Hepatocyte (in vitro differentiated cells): ENCODE results near the gene DESI1. TPM values are rescaled to one million over a fixed set of nuclear protein-coding genes. Genes with fewer than 3 reads are reported as not detected.
A peak's percentile ranks its signal among the peaks of the same experiment; 100 is the strongest.

Source experiments
- DNase-seq: peaks from one replicate; pipeline ENCODE4 v3.0.0-alpha.2; 2016; ENCODE audit warnings: low spot score
- H2AFZ ChIP-seq: fragments of 200-600 bp; sonication (generic); 2 replicates; pipeline ENCODE4 v1.6.0; 2016; ENCODE audit warnings: antibody characterized with exemption, mild to moderate bottlenecking
- H3K27ac ChIP-seq: fragments of 200-600 bp; sonication (generic); 2 replicates; pipeline ENCODE4 v1.5.1; 2016; ENCODE audit warnings: mild to moderate bottlenecking
- H3K27me3 ChIP-seq: fragments of 200-600 bp; sonication (generic); 2 replicates; pipeline ENCODE4 v1.6.1; 2016
- H3K36me3 ChIP-seq: fragments of 200-600 bp; sonication (generic); replicated peaks from 2 replicates; pipeline ENCODE4 v1.5.1; 2016; ENCODE audit warnings: low read depth; ENCODE audit not compliant: insufficient read depth
- H3K4me1 ChIP-seq: fragments of 200-600 bp; sonication (generic); 2 replicates; pipeline ENCODE4 v1.5.1; 2016; ENCODE audit warnings: mild to moderate bottlenecking, moderate library complexity; ENCODE audit not compliant: insufficient read depth
- H3K4me2 ChIP-seq: fragments of 200-600 bp; sonication (generic); 2 replicates; pipeline ENCODE4 v1.6.0; 2016
- H3K4me3 ChIP-seq: fragments of 200-600 bp; sonication (generic); 2 replicates; pipeline ENCODE4 v1.5.1; 2016; ENCODE audit warnings: mild to moderate bottlenecking
- H3K79me2 ChIP-seq: fragments of 200-600 bp; sonication (generic); 2 replicates; pipeline ENCODE4 v1.6.0; 2017; ENCODE audit warnings: mild to moderate bottlenecking
- H3K9me2 ChIP-seq: fragments of 200-600 bp; sonication (generic); replicated peaks from 2 replicates; pipeline ENCODE4 v1.6.0; 2017; ENCODE audit warnings: mild to moderate bottlenecking; ENCODE audit not compliant: insufficient read depth
- H3K9me3 ChIP-seq: fragments of 200-600 bp; sonication (generic); 2 replicates; pipeline ENCODE4 v1.5.1; 2016; ENCODE audit warnings: low read depth, mild to moderate bottlenecking
- H4K20me1 ChIP-seq: fragments of 200-600 bp; sonication (generic); 2 replicates; pipeline ENCODE4 v1.6.0; 2016; ENCODE audit warnings: mild to moderate bottlenecking; ENCODE audit not compliant: insufficient read depth, poor library complexity, severe bottlenecking
- EZH2 ChIP-seq: fragments of 200-600 bp; sonication (generic); IDR thresholded peaks from 2 replicates; pipeline ENCODE4 v1.6.1; 2016; ENCODE audit warnings: antibody characterized with exemption, mild to moderate bottlenecking, borderline replicate concordance
- EZH2phosphoT487 ChIP-seq: fragments of 200-600 bp; sonication (generic); IDR thresholded peaks from one replicate; pipeline ENCODE4 v1.6.1; 2018; ENCODE audit warnings: antibody characterized with exemption, mild to moderate bottlenecking, low read depth, moderate library complexity; ENCODE audit not compliant: unreplicated experiment, severe bottlenecking
- WGBS: methylation state at CpG from one replicate; pipeline ENCODE4 v1.1.6; 2016; ENCODE audit warnings: low lambda C conversion rate; ENCODE audit errors: missing lambda C conversion rate; 5-methylcytosine and 5-hydroxymethylcytosine counted together
- polyA plus RNA-seq: library from polyadenylated mRNA; unstranded; fragments of >200 nt; fragmentation: Nextera tagmentation; extraction: Ambion mirVana; gene quantifications from 2 replicates; pipeline ENCODE4 v1.2.1, GENCODE V29; 2016
- total RNA-seq: library from RNA; depleted of rRNA; stranded (reverse); fragments of >200 nt; gene quantifications from 2 replicates; pipeline ENCODE4 v1.2.3, GENCODE V29; 2014
- TF ChIP-seq, protein P1 (sequence below): fragments of 200-600 bp; sonication (generic); IDR thresholded peaks from 2 replicates; pipeline ENCODE4 v1.5.1; 2016; ENCODE audit warnings: antibody characterized with exemption, mild to moderate bottlenecking; ENCODE audit not compliant: poor library complexity

Gene DESI1
- total RNA-seq (29.0 and 32.1 TPM in 2 replicates), polyA plus RNA-seq (31.2 and 32.5 TPM in 2 replicates)

DNA sequence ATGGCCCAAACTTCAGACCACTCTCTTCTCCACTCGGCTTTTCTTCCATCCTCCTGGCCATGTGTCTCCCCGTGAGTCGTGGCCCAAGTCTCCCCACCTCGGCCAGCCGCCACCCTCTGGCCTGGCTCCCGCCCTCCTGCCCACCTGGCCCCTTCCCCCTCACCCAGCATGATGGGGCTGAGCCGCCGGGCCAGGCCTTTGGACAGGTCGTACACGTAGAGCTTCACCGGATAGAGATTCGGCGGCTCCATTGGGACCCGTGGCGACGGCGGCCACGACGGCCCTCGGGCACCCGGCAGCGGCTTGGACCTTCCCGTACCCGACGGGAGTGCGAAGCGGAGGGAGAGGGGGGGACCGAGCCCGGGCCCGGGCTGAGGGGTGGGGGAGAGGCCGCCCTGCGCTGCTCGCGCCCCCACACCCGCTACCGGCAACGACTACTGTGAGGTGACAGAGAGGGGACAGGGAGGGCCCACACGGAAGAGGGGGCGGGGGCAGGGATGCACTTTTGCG is at the start of gene DESI1:
TSS of gene DESI1 (minus strand) at position 455 of the 510 bp plus-strand sequence. CDS start at position 251, 204 bp downstream.
- 0% methylated on average over 27 of the region's 40 CpGs for WGBS
- peak; percentile 62 for DNase-seq
- H4K20me1 ChIP-seq: peaks cover 9% of the 10 kb centered on the region
- peak within 1 kb of the TSS; percentile 89 for H3K4me2 ChIP-seq
- H3K4me3 ChIP-seq: peak within 1 kb of the TSS; percentile 76
- peak within 1 kb of the TSS; percentile 55 for H2AFZ ChIP-seq
- H3K27me3 ChIP-seq: no peaks in the 10 kb centered on the region
- H3K36me3 ChIP-seq: no peaks in the 10 kb centered on the region
- TF ChIP-seq, protein P1, sequence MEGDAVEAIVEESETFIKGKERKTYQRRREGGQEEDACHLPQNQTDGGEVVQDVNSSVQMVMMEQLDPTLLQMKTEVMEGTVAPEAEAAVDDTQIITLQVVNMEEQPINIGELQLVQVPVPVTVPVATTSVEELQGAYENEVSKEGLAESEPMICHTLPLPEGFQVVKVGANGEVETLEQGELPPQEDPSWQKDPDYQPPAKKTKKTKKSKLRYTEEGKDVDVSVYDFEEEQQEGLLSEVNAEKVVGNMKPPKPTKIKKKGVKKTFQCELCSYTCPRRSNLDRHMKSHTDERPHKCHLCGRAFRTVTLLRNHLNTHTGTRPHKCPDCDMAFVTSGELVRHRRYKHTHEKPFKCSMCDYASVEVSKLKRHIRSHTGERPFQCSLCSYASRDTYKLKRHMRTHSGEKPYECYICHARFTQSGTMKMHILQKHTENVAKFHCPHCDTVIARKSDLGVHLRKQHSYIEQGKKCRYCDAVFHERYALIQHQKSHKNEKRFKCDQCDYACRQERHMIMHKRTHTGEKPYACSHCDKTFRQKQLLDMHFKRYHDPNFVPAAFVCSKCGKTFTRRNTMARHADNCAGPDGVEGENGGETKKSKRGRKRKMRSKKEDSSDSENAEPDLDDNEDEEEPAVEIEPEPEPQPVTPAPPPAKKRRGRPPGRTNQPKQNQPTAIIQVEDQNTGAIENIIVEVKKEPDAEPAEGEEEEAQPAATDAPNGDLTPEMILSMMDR: no peak
- TF ChIP-seq EZH2phosphoT487 (no peak), EZH2 (no peak)
- no peaks in the 10 kb centered on the region for H3K9me3 ChIP-seq
- H3K9me2 ChIP-seq: no peaks in the 10 kb centered on the region
- H3K4me1 ChIP-seq: peaks cover 17% of the 10 kb centered on the region
- peak within 1 kb of the TSS; percentile 97 for H3K27ac ChIP-seq
- peaks cover 88% of the 10 kb centered on the region for H3K79me2 ChIP-seq

- 83% methylated on average over 21 of the region's 21 CpGs for WGBS
- Histone ChIP-seq H3K4me1 (no peaks in the 10 kb centered on the region), H3K79me2 (peaks cover 6% of the 10 kb centered on the region), H3K9me2 (no peaks in the 10 kb centered on the region), H4K20me1 (no peaks in the 10 kb centered on the region), H3K36me3 (no peaks in the 10 kb centered on the region), H2AFZ (no peak overlapping the region), H3K4me2 (no peak overlapping the region), H3K27ac (peak overlapping the region; percentile 30), H3K27me3 (no peaks in the 10 kb centered on the region), H3K9me3 (no peaks in the 10 kb centered on the region), H3K4me3 (no peak overlapping the region)
- no peak for DNase-seq
- TF ChIP-seq, protein P1: no peak
- no peak for TF ChIP-seq EZH2
- TF ChIP-seq EZH2phosphoT487: no peak
Observed at GRCh38 chr22:41668971-41669911, 48.4 kb upstream of the DESI1 start.

- Histone ChIP-seq H3K4me1 (no peaks in the 10 kb centered on the region), H3K4me2 (no peak overlapping the region), H3K36me3 (no peaks in the 10 kb centered on the region), H3K79me2 (peaks cover 6% of the 10 kb centered on the region), H2AFZ (no peak overlapping the region), H4K20me1 (no peaks in the 10 kb centered on the region), H3K9me3 (no peaks in the 10 kb centered on the region), H3K27me3 (no peaks in the 10 kb centered on the region), H3K27ac (no peak overlapping the region), H3K9me2 (no peaks in the 10 kb centered on the region), H3K4me3 (no peak overlapping the region)
- TF ChIP-seq EZH2: no peak
- TF ChIP-seq, protein P1: no peak
- no peak for TF ChIP-seq EZH2phosphoT487
- 78% methylated on average over 3 of the region's 3 CpGs for WGBS
- DNase-seq: no peak
Observed at GRCh38 chr22:41664951-41665350, 44.1 kb upstream of the DESI1 start.
